Tongue (tissue), 3 donors: Measurements from ENCODE around the gene UGGT1. TPM values are rescaled to one million over a fixed set of nuclear protein-coding genes. Genes with fewer than 3 reads are reported as not detected.

ENCODE experiments used
- DNase-seq: peaks from one replicate; pipeline ENCODE4 v3.0.0-alpha.2; 2015
- small RNA-seq: library from RNA; depleted of rRNA; stranded (forward); fragments of <200 nt; gene quantifications from one replicate; pipeline ENCODE3, GENCODE V24; 2014; ENCODE audit warnings: low replicate concordance
- total RNA-seq: library from RNA; depleted of rRNA; stranded (reverse); fragments of >200 nt; gene quantifications from one replicate; pipeline ENCODE4 v1.2.3, GENCODE V29; 2014

The UGGT1 gene
- total RNA-seq, 1 donor from 2014 or later = 57.2 TPM

DNA sequence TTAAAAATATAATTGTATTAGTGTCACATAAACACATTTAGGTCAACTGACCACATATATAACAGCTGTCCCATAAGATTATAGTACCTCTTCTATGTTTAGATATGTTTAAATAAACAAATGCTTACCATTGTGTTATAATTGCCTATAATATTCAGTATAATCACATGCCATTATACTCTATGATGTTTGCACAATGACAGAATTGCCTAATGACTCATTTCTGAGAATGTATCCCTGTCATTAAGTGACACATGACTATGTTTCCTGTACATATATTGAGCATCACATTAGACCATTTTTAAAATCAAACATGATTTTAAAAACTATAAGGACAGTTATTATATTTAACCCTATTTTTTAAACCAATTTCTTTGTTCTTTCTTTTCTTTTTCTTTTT, 137.9 kb downstream of the UGGT1 start:
- no peak for DNase-seq

GRCh38 chr2:128232965-128233789, 142.2 kb downstream of the UGGT1 start:
- peak; percentile 86 for DNase-seq

GRCh38 chr2:128233790-128234395, 142.9 kb downstream of the UGGT1 start:
- DNase-seq = no peak

DNA sequence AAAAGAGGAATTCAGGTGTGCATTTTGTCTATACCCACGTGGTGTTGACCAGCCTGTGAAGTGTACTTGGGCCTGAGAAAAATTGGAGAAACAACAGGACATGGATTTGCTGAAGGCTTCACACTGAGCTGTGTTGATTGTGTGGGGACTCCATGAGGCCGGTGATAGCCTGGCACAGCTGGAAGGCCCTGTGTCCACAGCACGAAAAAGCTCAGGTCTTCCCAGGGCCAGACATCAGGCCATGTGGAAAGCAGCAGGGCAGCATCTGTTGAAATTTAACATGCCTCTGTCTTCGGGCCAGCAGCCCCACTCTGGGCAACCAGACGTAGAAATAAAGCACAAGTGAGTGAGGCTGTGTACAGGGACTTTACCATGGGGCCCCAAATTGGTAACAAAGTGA, 143.6 kb downstream of the UGGT1 start:
- DNase-seq = peak; percentile 6

GRCh38 chr2:128235581-128235980, 144.6 kb downstream of the UGGT1 start:
- DNase-seq = no peak

- no peak for DNase-seq
Observed at GRCh38 chr2:128236491-128237035, 145.6 kb downstream of the UGGT1 start.

- DNase-seq = no peak
Observed at GRCh38 chr2:128237081-128237534, 146.1 kb downstream of the UGGT1 start.

DNA sequence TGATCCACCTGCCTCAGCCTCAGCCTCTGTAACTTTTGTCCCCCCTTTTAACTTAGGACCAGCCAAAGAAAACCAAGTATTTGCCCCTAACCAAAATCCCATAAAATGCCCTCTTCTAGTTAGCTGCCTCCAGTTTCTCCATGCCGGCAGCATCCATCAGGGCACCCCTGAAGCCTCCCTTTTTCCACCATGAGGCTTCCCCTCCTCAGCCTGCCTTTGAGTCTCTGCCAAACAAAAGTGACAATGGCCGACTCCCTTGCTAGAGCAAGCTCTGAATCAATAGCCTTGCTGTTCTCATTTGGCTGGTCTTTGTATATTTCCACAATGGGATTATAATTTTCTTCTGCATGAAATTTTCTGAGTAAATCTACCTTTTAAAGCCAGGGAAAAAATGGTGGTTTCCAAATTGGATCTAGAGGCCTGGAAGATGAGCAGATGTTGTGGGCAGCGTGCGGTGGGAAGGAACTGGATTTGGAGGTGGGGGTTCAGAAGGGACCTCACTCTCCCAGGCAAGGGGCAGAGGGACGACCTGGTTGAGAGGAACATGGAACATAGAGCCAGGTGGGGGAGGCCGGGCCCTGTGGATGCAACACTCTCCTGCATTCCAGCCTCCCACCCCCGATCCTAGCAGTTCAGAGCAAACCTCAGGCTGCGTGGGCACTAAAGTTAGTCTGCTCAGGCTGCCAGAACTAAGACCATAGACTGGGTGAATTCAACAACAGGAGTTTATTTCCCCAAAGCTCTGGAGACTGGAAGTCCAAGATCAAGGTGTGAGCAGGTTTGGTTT, 147.1 kb downstream of the UGGT1 start:
- DNase-seq = no peak

GRCh38 chr2:128241896-128242295, 150.9 kb downstream of the UGGT1 start:
- DNase-seq = no peak

Small RNA genes lying within 50 kb of the gene (small RNA-seq; reads per million reads assigned to genes)
- gene AC108059.2 (not detected), gene AC108059.3 (not detected), gene DYNLT3P2 (not detected), gene RF00019 (not detected)

Other genes with a start within 250 kb of the UGGT1 start
- 44.9 TPM for gene POLR2D, start 233.0 kb upstream of the UGGT1 start, total RNA-seq
- gene AMMECR1L, start 205.2 kb upstream of the UGGT1 start, total RNA-seq = 14.2 TPM
- gene SAP130, start 63.1 kb upstream of the UGGT1 start, total RNA-seq = 3.8 TPM
- 26.8 TPM for gene HS6ST1, start 227.7 kb downstream of the UGGT1 start, total RNA-seq